HepG2 (cell line): ENCODE data around the gene GSAP. TPM values are rescaled to one million over a fixed set of nuclear protein-coding genes. Genes with fewer than 3 reads are reported as not detected.

Experiments
- ADNP ChIP-seq: sonication (generic); formaldehyde crosslinking; IDR thresholded peaks from 2 replicates; pipeline ENCODE4 v1.4.0; 2020; ENCODE audit warnings: missing genetic modification reagents
- AGO2 ChIP-seq: fragments of 200-400 bp; formaldehyde crosslinking; optimal IDR thresholded peaks from 2 replicates; pipeline ENCODE3; 2017; ENCODE audit warnings: mild to moderate bottlenecking, low read depth, low read length, moderate library complexity
- ATF7 ChIP-seq, 2 experiments: fragments of 450-650 bp in 1 of 2; sonication (generic) in 1 of 2; formaldehyde crosslinking in 1 of 2; IDR thresholded peaks; 2 replicates each; pipeline versions ENCODE4 v1.4.0 to v1.6.1; 2016 to 2020; ENCODE audit warnings: antibody characterized with exemption in 1 of 2, mild to moderate bottlenecking in 1 of 2, missing genetic modification reagents in 1 of 2
- ATF7-NPFF ChIP-seq: sonication (generic); formaldehyde crosslinking; IDR thresholded peaks from 2 replicates; pipeline ENCODE4 v1.8.1; 2023; ENCODE audit warnings: mild to moderate bottlenecking, low read depth, missing genetic modification reagents, moderate library complexity
- BCL6 ChIP-seq: IDR thresholded peaks from 2 replicates; pipeline ENCODE4 v1.6.1; 2016; ENCODE audit warnings: missing genetic modification reagents, missing compliant biosample characterization
- CCDC6 ChIP-seq: sonication (generic); formaldehyde crosslinking; IDR thresholded peaks from 2 replicates; pipeline ENCODE4 v1.8.1; 2022; ENCODE audit warnings: mild to moderate bottlenecking, missing genetic modification reagents, moderate library complexity
- CREM ChIP-seq, 2 experiments: sonication (generic) in 1 of 2; formaldehyde crosslinking in 1 of 2; IDR thresholded peaks; 2 replicates each; pipeline versions ENCODE4 v1.4.0 to v1.6.1; 2016 to 2020; ENCODE audit warnings: antibody characterized with exemption in 1 of 2, mild to moderate bottlenecking in 1 of 2, missing genetic modification reagents in 1 of 2
- FOXP4 ChIP-seq: sonication (generic); formaldehyde crosslinking; IDR thresholded peaks from 2 replicates; pipeline ENCODE4 v1.4.0; 2020; ENCODE audit warnings: missing genetic modification reagents
- MED1 ChIP-seq: sonication (generic); formaldehyde crosslinking; IDR thresholded peaks from 2 replicates; pipeline ENCODE4 v1.4.0; 2020; ENCODE audit warnings: missing genetic modification reagents
- NFIC ChIP-seq: IDR thresholded peaks from 2 replicates; pipeline ENCODE4 v1.6.1; 2012; ENCODE audit warnings: mild to moderate bottlenecking, low read length, inconsistent platforms
- NPAS2 ChIP-seq: sonication (generic); formaldehyde crosslinking; IDR thresholded peaks from 2 replicates; pipeline ENCODE4 v1.8.0; 2022; ENCODE audit warnings: mild to moderate bottlenecking, missing genetic modification reagents, borderline replicate concordance
- RAD21 ChIP-seq: fragments of 450-650 bp; formaldehyde crosslinking; IDR thresholded peaks from 2 replicates; pipeline ENCODE4 v1.5.0; 2020; ENCODE audit warnings: mild to moderate bottlenecking
- REST ChIP-seq, 2 experiments: IDR thresholded peaks; 2 replicates each; pipeline ENCODE4 v1.6.1; 2011 to 2012; ENCODE audit warnings: low read length in 2 of 2, borderline replicate concordance in 1 of 2, low read depth in 1 of 2, mild to moderate bottlenecking in 1 of 2, moderate library complexity in 1 of 2
- RFX5 ChIP-seq: IDR thresholded peaks from 2 replicates; pipeline ENCODE4 v1.6.1; 2011; ENCODE audit warnings: low read depth, low read length, improper control_type of control experiment
- SIX4 ChIP-seq: sonication (generic); formaldehyde crosslinking; IDR thresholded peaks from 2 replicates; pipeline ENCODE4 v1.4.0; 2020; ENCODE audit warnings: missing genetic modification reagents
- ZFP62 ChIP-seq: sonication (generic); formaldehyde crosslinking; IDR thresholded peaks from 2 replicates; pipeline ENCODE4 v1.4.0; 2020; ENCODE audit warnings: missing genetic modification reagents
- ZNF503 ChIP-seq: sonication (generic); formaldehyde crosslinking; IDR thresholded peaks from 2 replicates; pipeline ENCODE4 v1.4.0; 2020; ENCODE audit warnings: missing genetic modification reagents
- ZNF629 ChIP-seq: sonication (generic); formaldehyde crosslinking; conservative IDR thresholded peaks from 2 replicates; pipeline ENCODE4 v1.5.0; 2020; ENCODE audit warnings: missing genetic modification reagents
- ZNF674 ChIP-seq: sonication (generic); formaldehyde crosslinking; IDR thresholded peaks from 2 replicates; pipeline ENCODE4 v1.5.0; 2020; ENCODE audit warnings: low read depth, mild to moderate bottlenecking, missing genetic modification reagents
- ZNF704 ChIP-seq: sonication (generic); formaldehyde crosslinking; IDR thresholded peaks from 2 replicates; pipeline ENCODE4 v1.8.1; 2023; ENCODE audit warnings: mild to moderate bottlenecking, inconsistent platforms, moderate library complexity, missing genetic modification reagents, borderline replicate concordance
- ZNF784 ChIP-seq: sonication (generic); formaldehyde crosslinking; IDR thresholded peaks from 2 replicates; pipeline ENCODE4 v1.5.1; 2020; ENCODE audit warnings: missing genetic modification reagents, mild to moderate bottlenecking, borderline replicate concordance
- polyA plus RNA-seq, 8 experiments: library from polyadenylated mRNA; depleted of rRNA in 3 of 8; stranded (reverse) in 7 of 8; unstranded in 1 of 8; fragments of >200 nt; fragmentation: Illumina TruSeq in 4 of 8; extraction: Trizol in 4 of 8; gene quantifications; 2 replicates each; pipeline versions ENCODE4 v1.2.1 to v1.2.3, GENCODE V29; 2011 to 2016; ENCODE audit warnings: low read depth in 4 of 8, missing spikeins in 1 of 8, mixed read lengths in 1 of 8; ENCODE audit not compliant: insufficient read depth in 1 of 8
- total RNA-seq, 5 experiments: library from RNA; depleted of rRNA; stranded (reverse); fragments of >200 nt; fragmentation: Illumina TruSeq; extraction: Trizol; gene quantifications; 2 replicates each; pipeline ENCODE4 v1.2.3, GENCODE V29; 2016; ENCODE audit warnings: low read depth in 1 of 5

Gene GSAP
- total and polyA plus RNA-seq, 2 of the 13 experiments (the other 11 are each of a cell fraction or from before 2014, with no cell fraction given): 34.6 to 40.6 TPM

GRCh38 chr7:77407906-77408305, 8.2 kb downstream of the GSAP start (continued):
- TF ChIP-seq NPAS2 (CRISPR knock-in tag) (no peak), AGO2 (no peak), ATF7-NPFF (CRISPR knock-in tag) (no peak), ADNP (CRISPR knock-in tag) (no peak), ZNF674 (CRISPR knock-in tag) (no peak), MED1 (CRISPR knock-in tag) (peak; percentile 87), FOXP4 (CRISPR knock-in tag) (peak; percentile 15; the same call in 1 of the 2 replicates), NFIC (0 out of 2 replicates have a peak, but pooled peaks have one; percentile 43), CREM (IDR thresholded peaks at IDR 0.05) (peak; percentile 42; the same call in 1 of the 2 replicates), CREM (CRISPR knock-in tag; IDR thresholded peaks at IDR 0.05) (no peak), ZNF704 (CRISPR knock-in tag) (no peak), ZFP62 (CRISPR knock-in tag) (no peak), SIX4 (no peak), REST (IDR thresholded peaks at IDR 0.05; ENCODE audit: borderline replicate concordance in 1 of 2, low read depth in 1 of 2, low read length in 2 of 2) (no peak), RFX5 (no peak), BCL6 (CRISPR knock-in tag) (peak; percentile 33; the same call in 1 of the 2 replicates), RAD21 (no peak), ATF7 (IDR thresholded peaks at IDR 0.05) (no peak), ATF7 (CRISPR knock-in tag; IDR thresholded peaks at IDR 0.05) (no peak), ZNF629 (CRISPR knock-in tag) (peak; percentile 80), ZNF784 (no peak), CCDC6 (CRISPR knock-in tag) (no peak), ZNF503 (CRISPR knock-in tag) (no peak)
